K562 (cell line): ENCODE data around the gene PTPRM.

ENCODE experiments used
- CTCF ChIP-seq, 3 experiments: IDR thresholded peaks in 2 of 3; conservative IDR thresholded peaks in 1 of 3; 2 replicates each; pipeline ENCODE4 v1.5.1; 2011 to 2012; ENCODE audit warnings: low read length in 3 of 3, mild to moderate bottlenecking in 3 of 3, control low read depth in 2 of 3, improper control_type of control experiment in 1 of 3, inconsistent platforms in 1 of 3, low read depth in 1 of 3, mixed read lengths in 1 of 3, moderate library complexity in 1 of 3; ENCODE audit not compliant: insufficient read depth in 2 of 3
- GTF2A2 ChIP-seq: IDR thresholded peaks from 2 replicates; pipeline ENCODE4 v1.6.1; 2016; ENCODE audit warnings: mild to moderate bottlenecking, missing genetic modification characterization, missing compliant biosample characterization
- IRF2 ChIP-seq: sonication (generic); formaldehyde crosslinking; IDR thresholded peaks from 2 replicates; pipeline ENCODE4 v1.8.1; 2022; ENCODE audit warnings: mild to moderate bottlenecking, missing genetic modification reagents
- KHSRP ChIP-seq: fragments of 450-650 bp; IDR thresholded peaks from 2 replicates; pipeline ENCODE4 v1.6.1; 2017
- NR3C1 ChIP-seq: sonication (generic); formaldehyde crosslinking; IDR thresholded peaks from 2 replicates; pipeline ENCODE4 v1.8.1; 2022; ENCODE audit warnings: missing genetic modification reagents
- POLR2G ChIP-seq: fragments of 200-400 bp; formaldehyde crosslinking; IDR thresholded peaks from 2 replicates; pipeline ENCODE4 v1.6.1; 2017; ENCODE audit warnings: low read depth, mild to moderate bottlenecking, antibody characterized with exemption, low read length, moderate library complexity
- REST ChIP-seq, 2 experiments: fragments of 450-650 bp; formaldehyde crosslinking in 1 of 2; IDR thresholded peaks; 2 replicates each; pipeline versions ENCODE4 v1.4.0 to v1.6.1; 2014 to 2020; ENCODE audit warnings: mild to moderate bottlenecking in 2 of 2, borderline replicate concordance in 1 of 2, low read depth in 1 of 2
- RFX1 ChIP-seq: fragments of 450-650 bp; IDR thresholded peaks from 2 replicates; pipeline ENCODE4 v1.6.1; 2016; ENCODE audit warnings: mild to moderate bottlenecking, moderate library complexity
- ZC3H11A ChIP-seq: IDR thresholded peaks from 2 replicates; pipeline ENCODE4 v1.6.1; 2012; ENCODE audit warnings: low read depth, low read length, improper control_type of control experiment
- ZNF407 ChIP-seq: fragments of 450-650 bp; IDR thresholded peaks from 2 replicates; pipeline ENCODE4 v1.6.1; 2016; ENCODE audit warnings: low read depth
- ZNF561 ChIP-seq: fragments of 450-650 bp; formaldehyde crosslinking; conservative IDR thresholded peaks from 2 replicates; pipeline ENCODE4 v1.4.0; 2020; ENCODE audit warnings: mild to moderate bottlenecking, moderate library complexity
- ZNF707 ChIP-seq: fragments of 250-450 bp; sonication (Bioruptor Pico); conservative IDR thresholded peaks from 2 replicates; pipeline ENCODE4 v1.8.0; 2022; ENCODE audit warnings: inconsistent platforms, mild to moderate bottlenecking, moderate library complexity
- TF ChIP-seq, protein P1 (sequence below): fragments of 250-450 bp; sonication (Bioruptor Pico); IDR thresholded peaks from 2 replicates; pipeline ENCODE4 v1.8.0; 2021; ENCODE audit warnings: mild to moderate bottlenecking, moderate library complexity
- TF ChIP-seq, protein P2 (sequence below): IDR thresholded peaks from 2 replicates; pipeline ENCODE4 v1.6.1; 2011; ENCODE audit not compliant: insufficient read length; ENCODE audit errors: extremely low read depth

- TF ChIP-seq, protein P1, sequence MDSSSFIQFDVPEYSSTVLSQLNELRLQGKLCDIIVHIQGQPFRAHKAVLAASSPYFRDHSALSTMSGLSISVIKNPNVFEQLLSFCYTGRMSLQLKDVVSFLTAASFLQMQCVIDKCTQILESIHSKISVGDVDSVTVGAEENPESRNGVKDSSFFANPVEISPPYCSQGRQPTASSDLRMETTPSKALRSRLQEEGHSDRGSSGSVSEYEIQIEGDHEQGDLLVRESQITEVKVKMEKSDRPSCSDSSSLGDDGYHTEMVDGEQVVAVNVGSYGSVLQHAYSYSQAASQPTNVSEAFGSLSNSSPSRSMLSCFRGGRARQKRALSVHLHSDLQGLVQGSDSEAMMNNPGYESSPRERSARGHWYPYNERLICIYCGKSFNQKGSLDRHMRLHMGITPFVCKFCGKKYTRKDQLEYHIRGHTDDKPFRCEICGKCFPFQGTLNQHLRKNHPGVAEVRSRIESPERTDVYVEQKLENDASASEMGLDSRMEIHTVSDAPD (CRISPR knock-in tag) = no peak
- TF ChIP-seq GTF2A2 (tag) = no peak
- TF ChIP-seq, protein P2, sequence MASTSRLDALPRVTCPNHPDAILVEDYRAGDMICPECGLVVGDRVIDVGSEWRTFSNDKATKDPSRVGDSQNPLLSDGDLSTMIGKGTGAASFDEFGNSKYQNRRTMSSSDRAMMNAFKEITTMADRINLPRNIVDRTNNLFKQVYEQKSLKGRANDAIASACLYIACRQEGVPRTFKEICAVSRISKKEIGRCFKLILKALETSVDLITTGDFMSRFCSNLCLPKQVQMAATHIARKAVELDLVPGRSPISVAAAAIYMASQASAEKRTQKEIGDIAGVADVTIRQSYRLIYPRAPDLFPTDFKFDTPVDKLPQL = no peak
- no peak for TF ChIP-seq IRF2 (CRISPR knock-in tag)
- no peak for TF ChIP-seq RFX1
- no peak for TF ChIP-seq ZNF561 (CRISPR knock-in tag)
- no peak for TF ChIP-seq NR3C1 (CRISPR knock-in tag)
- no peak for TF ChIP-seq POLR2G
- no peak for TF ChIP-seq REST (IDR thresholded peaks at IDR 0.05; ENCODE audit: borderline replicate concordance)
- no peak for TF ChIP-seq REST (CRISPR knock-in tag; IDR thresholded peaks at IDR 0.05; ENCODE audit: low read depth)
- no peak for TF ChIP-seq CTCF (IDR thresholded peaks at IDR 0.05 in 2 of 3, conservative IDR thresholded peaks at IDR 0.05 in 1 of 3; ENCODE audit: insufficient read depth in 2 of 3, low read depth in 1 of 3, low read length in 3 of 3)
- no peak for TF ChIP-seq ZNF707 (CRISPR knock-in tag)
- TF ChIP-seq KHSRP = no peak
- TF ChIP-seq ZNF407 = no peak
- TF ChIP-seq ZC3H11A = no peak
Measured at GRCh38 chr18:8428951-8429350, 861.8 kb downstream of the PTPRM start.
